Calu3 (cell line): ENCODE results near the gene SLC8A1. TPM values are rescaled to one million over a fixed set of nuclear protein-coding genes. Genes with fewer than 3 reads are reported as not detected.

Experiments
- BruUV-seq: library from RNA; stranded (reverse); fragments of 400-500 nt; replicated peaks from 2 replicates; lab custom pipeline; 2021; lab: Mats Ljungman, UMichigan
- CTCF ChIA-PET: fragments of 300-600 bp; sonication (Branson Sonifier 250); formaldehyde crosslinking; loops from one replicate; lab custom pipeline; 2022; ENCODE audit warnings: antibody characterized with exemption; lab: Charles Lee
- DNase-seq: peaks from one replicate; pipeline ENCODE4 v3.0.0; 2022
- H3K27ac Mint-ChIP-seq: one replicate; pipeline ENCODE4 v1.8.0; 2022; ENCODE audit warnings: mixed read lengths; ENCODE audit not compliant: unreplicated experiment
- H3K27me3 Mint-ChIP-seq: one replicate; pipeline ENCODE4 v1.8.0; 2022; ENCODE audit warnings: mixed read lengths; ENCODE audit not compliant: unreplicated experiment
- H3K36me3 Mint-ChIP-seq: one replicate; pipeline ENCODE4 v1.8.0; 2022; ENCODE audit warnings: mild to moderate bottlenecking, moderate library complexity, mixed read lengths; ENCODE audit not compliant: insufficient read depth, unreplicated experiment
- H3K4me1 Mint-ChIP-seq: one replicate; pipeline ENCODE4 v1.8.0; 2022; ENCODE audit warnings: mild to moderate bottlenecking, low read depth, mixed read lengths; ENCODE audit not compliant: unreplicated experiment
- H3K4me3 Mint-ChIP-seq: one replicate; pipeline ENCODE4 v1.8.0; 2022; ENCODE audit warnings: mild to moderate bottlenecking, low read depth, moderate library complexity, mixed read lengths; ENCODE audit not compliant: unreplicated experiment
- H3K9me3 Mint-ChIP-seq: one replicate; pipeline ENCODE4 v1.8.0; 2022; ENCODE audit warnings: low read depth, mixed read lengths; ENCODE audit not compliant: unreplicated experiment
- intact Hi-C: fragments of 100-400 bp; cut with micrococcal nuclease; formaldehyde crosslinking; loops from one replicate; pipeline ENCODE4 v1.10.0; 2022; ENCODE audit not compliant: unreplicated experiment
- total RNA-seq: library from RNA; stranded (reverse); gene quantifications from 2 replicates; pipeline ENCODE4 v1.2.3, GENCODE V29; 2022
- TF ChIP-seq, protein P1 (sequence below): fragments of 200-600 bp; IDR thresholded peaks from one replicate; pipeline ENCODE4 v1.8.0; 2022; ENCODE audit warnings: antibody characterized with exemption; ENCODE audit not compliant: unreplicated experiment

Gene SLC8A1
- total RNA-seq, 1 experiment from 2014 or later: 0.05 TPM

DNA sequence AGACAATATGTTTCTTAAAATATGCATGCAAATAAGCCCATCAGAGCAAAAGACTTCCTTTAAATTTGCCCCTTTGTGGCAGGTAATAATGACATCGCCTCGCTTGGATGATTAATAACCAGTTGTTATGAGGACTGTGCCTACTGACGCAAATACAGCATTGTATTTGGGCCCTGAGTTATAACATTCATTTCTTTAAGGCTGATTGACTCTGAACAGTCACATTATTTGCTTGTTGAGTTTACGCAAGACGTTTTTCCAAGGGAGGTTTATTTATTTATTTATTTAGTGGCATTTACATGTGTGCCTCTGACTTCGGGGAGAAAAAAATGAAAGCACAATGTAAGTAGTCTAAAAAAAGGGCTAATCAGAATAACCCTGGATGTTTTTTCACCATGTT, 88.3 kb downstream of the SLC8A1 start:
- H3K9me3 Mint-ChIP-seq: no peaks in the 10 kb centered on the region
- no peak for DNase-seq
- H3K27me3 Mint-ChIP-seq: no peaks in the 10 kb centered on the region
- CTCF ChIA-PET: no interaction called here
- TF ChIP-seq, protein P1, sequence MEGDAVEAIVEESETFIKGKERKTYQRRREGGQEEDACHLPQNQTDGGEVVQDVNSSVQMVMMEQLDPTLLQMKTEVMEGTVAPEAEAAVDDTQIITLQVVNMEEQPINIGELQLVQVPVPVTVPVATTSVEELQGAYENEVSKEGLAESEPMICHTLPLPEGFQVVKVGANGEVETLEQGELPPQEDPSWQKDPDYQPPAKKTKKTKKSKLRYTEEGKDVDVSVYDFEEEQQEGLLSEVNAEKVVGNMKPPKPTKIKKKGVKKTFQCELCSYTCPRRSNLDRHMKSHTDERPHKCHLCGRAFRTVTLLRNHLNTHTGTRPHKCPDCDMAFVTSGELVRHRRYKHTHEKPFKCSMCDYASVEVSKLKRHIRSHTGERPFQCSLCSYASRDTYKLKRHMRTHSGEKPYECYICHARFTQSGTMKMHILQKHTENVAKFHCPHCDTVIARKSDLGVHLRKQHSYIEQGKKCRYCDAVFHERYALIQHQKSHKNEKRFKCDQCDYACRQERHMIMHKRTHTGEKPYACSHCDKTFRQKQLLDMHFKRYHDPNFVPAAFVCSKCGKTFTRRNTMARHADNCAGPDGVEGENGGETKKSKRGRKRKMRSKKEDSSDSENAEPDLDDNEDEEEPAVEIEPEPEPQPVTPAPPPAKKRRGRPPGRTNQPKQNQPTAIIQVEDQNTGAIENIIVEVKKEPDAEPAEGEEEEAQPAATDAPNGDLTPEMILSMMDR: no peak
- H3K4me1 Mint-ChIP-seq: no peaks in the 10 kb centered on the region
- intact Hi-C loops: no loop called here
- no peaks in the 10 kb centered on the region for H3K36me3 Mint-ChIP-seq
- no peak overlapping the region for H3K4me3 Mint-ChIP-seq
- H3K27ac Mint-ChIP-seq: no peak overlapping the region
- BruUV-seq: no TSS peak

DNA sequence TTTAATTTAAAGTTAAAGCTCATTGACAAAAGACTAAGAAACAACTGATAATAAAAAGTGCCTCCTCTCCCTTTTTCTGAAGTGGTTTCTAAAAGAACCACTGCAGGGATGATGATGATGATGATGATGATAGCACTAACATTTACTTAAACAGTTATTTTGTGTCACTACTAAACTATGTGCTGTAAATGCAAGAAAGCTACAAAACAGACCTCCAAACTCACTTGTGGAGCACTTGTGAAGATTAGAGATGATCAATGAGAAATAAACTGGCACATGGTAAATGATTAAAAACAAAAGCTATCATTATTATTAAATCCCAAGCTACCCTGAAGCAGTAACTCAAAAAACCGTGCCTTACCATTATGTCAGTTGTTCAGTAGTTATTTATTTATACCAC, 88.7 kb downstream of the SLC8A1 start:
- TF ChIP-seq, protein P1: no peak
- no peaks in the 10 kb centered on the region for H3K27me3 Mint-ChIP-seq
- intact Hi-C loops: no loop called here
- H3K4me3 Mint-ChIP-seq: no peak overlapping the region
- BruUV-seq: no TSS peak
- no peaks in the 10 kb centered on the region for H3K4me1 Mint-ChIP-seq
- no peak overlapping the region for H3K27ac Mint-ChIP-seq
- no peak for DNase-seq
- CTCF ChIA-PET: no interaction called here
- no peaks in the 10 kb centered on the region for H3K9me3 Mint-ChIP-seq
- no peaks in the 10 kb centered on the region for H3K36me3 Mint-ChIP-seq

DNA sequence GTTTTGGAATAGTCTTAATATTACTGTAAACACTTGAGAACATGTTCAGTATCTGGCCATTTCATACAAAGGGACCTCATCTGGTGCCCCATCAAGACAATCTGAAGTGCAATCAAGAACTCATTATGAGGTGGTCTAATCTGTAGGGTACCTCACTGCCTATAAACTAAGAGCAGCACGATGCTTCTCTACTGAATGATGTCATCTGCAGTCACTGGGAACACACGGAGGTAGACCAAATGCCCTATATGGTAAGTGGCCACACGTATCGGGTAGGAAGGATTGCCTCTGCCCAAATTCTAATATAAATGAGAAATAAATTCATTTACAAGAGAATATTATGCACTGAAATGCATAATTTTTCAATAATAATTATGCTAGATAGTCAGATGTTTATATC, 90.4 kb downstream of the SLC8A1 start:
- no peak overlapping the region for H3K27ac Mint-ChIP-seq
- no peaks in the 10 kb centered on the region for H3K4me1 Mint-ChIP-seq
- CTCF ChIA-PET: interaction anchor here (0.7 to 1.0 kb wide), 2 partner anchors 13 to 118 kb away, joined by 4 read pairs; no protein-coding TSS in a partner anchor
- H3K4me3 Mint-ChIP-seq: no peak overlapping the region
- DNase-seq: no peak
- H3K9me3 Mint-ChIP-seq: no peaks in the 10 kb centered on the region
- no peaks in the 10 kb centered on the region for H3K36me3 Mint-ChIP-seq
- intact Hi-C loops: no loop called here
- no peaks in the 10 kb centered on the region for H3K27me3 Mint-ChIP-seq
- TF ChIP-seq, protein P1: no peak
- BruUV-seq: no TSS peak

DNA sequence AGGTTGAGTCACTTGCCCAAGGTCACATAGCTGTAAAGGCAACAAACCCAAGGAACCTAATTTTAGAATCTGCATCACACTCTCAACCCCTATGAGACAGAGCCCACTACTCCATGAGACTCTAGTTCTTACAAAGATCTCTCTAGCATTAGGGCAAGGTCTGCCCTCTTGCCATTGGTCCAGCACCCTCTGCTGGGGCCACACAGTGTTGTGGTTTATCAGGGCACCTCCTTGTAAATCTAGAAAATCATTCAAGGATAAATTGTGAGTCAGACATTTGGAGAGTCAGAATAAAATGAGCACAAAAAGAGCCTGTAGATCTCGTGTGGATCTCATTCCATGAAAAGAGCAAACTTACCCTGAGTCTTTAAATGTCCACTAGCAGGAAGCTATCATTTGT, 91.2 kb downstream of the SLC8A1 start:
- H3K27me3 Mint-ChIP-seq: no peaks in the 10 kb centered on the region
- H3K36me3 Mint-ChIP-seq: no peaks in the 10 kb centered on the region
- no TSS peak for BruUV-seq
- no peaks in the 10 kb centered on the region for H3K4me1 Mint-ChIP-seq
- H3K27ac Mint-ChIP-seq: no peak overlapping the region
- no peak overlapping the region for H3K4me3 Mint-ChIP-seq
- intact Hi-C loops: no loop called here
- TF ChIP-seq, protein P1: no peak
- CTCF ChIA-PET: interaction anchor here (1.0 kb wide), 1 partner anchor 13 kb away, joined by 4 read pairs; no protein-coding TSS in a partner anchor
- peak; percentile 24 for DNase-seq
- H3K9me3 Mint-ChIP-seq: no peaks in the 10 kb centered on the region
